ENCODE data around the gene PIEZO2. TPM values are rescaled to one million over a fixed set of nuclear protein-coding genes. Genes with fewer than 3 reads are reported as not detected.

The PIEZO2 gene
- total and polyA plus RNA-seq, 2 experiments from 2014 or later: 24.5 to 70.8 TPM

GRCh38 chr18:11112286-11112685 is 37.1 kb downstream of the PIEZO2 start:
- H3K9me3 ChIP-seq (ENCODE audit: low read depth): no peaks in the 10 kb centered on the region
- peak overlapping the region; percentile 63 for H3K27ac ChIP-seq
- H3K36me3 ChIP-seq (replicated peaks; ENCODE audit: insufficient read depth, low read depth): no peaks in the 10 kb centered on the region
- no peaks in the 10 kb centered on the region for H4K20me1 ChIP-seq (ENCODE audit: insufficient read depth, poor library complexity, severe bottlenecking)
- no peak overlapping the region for H3K4me3 ChIP-seq
- WGBS (ENCODE audit: low lambda C conversion rate, missing lambda C conversion rate): 76% methylated on average over 3 of the region's 3 CpGs
- H3K4me1 ChIP-seq (ENCODE audit: insufficient read depth): peaks cover 32% of the 10 kb centered on the region
- TF ChIP-seq CTCF (IDR thresholded peaks at IDR 0.05; ENCODE audit: poor library complexity) (no peak), EZH2 (IDR thresholded peaks at IDR 0.05; ENCODE audit: borderline replicate concordance) (no peak), EZH2phosphoT487 (IDR thresholded peaks at IDR 0.05; ENCODE audit: low read depth, severe bottlenecking, unreplicated experiment) (no peak)
- H3K4me2 ChIP-seq: no peak overlapping the region
- no peak overlapping the region for H2AFZ ChIP-seq
- H3K9me2 ChIP-seq (replicated peaks; ENCODE audit: insufficient read depth): no peaks in the 10 kb centered on the region
- H3K79me2 ChIP-seq: peaks cover 8% of the 10 kb centered on the region
- H3K27me3 ChIP-seq: no peaks in the 10 kb centered on the region
- DNase-seq (ENCODE audit: low spot score): no peak

- no peak overlapping the region for H3K4me3 ChIP-seq
- 96% methylated on average over 16 of the region's 16 CpGs for WGBS (ENCODE audit: low lambda C conversion rate, missing lambda C conversion rate)
- DNase-seq (ENCODE audit: low spot score): no peak
These were observed 38.9 kb downstream of the PIEZO2 start for GRCh38 chr18:11110509-11110908.

GRCh38 chr18:11108947-11109346 is 40.4 kb downstream of the PIEZO2 start:
- TF ChIP-seq EZH2phosphoT487 (IDR thresholded peaks at IDR 0.05; ENCODE audit: low read depth, severe bottlenecking, unreplicated experiment) (no peak), EZH2 (IDR thresholded peaks at IDR 0.05; ENCODE audit: borderline replicate concordance) (no peak), CTCF (IDR thresholded peaks at IDR 0.05; ENCODE audit: poor library complexity) (no peak)
- peaks cover 19% of the 10 kb centered on the region for H3K79me2 ChIP-seq
- H3K27ac ChIP-seq: peak overlapping the region; percentile 26
- DNase-seq (ENCODE audit: low spot score): no peak
- H3K4me3 ChIP-seq: no peak overlapping the region
- H3K4me2 ChIP-seq: no peak overlapping the region
- H3K27me3 ChIP-seq: no peaks in the 10 kb centered on the region
- H3K9me2 ChIP-seq (replicated peaks; ENCODE audit: insufficient read depth): no peaks in the 10 kb centered on the region
- H3K9me3 ChIP-seq (ENCODE audit: low read depth): no peaks in the 10 kb centered on the region
- WGBS (ENCODE audit: low lambda C conversion rate, missing lambda C conversion rate): 51% methylated on average over 3 of the region's 3 CpGs
- peaks cover 27% of the 10 kb centered on the region for H3K4me1 ChIP-seq (ENCODE audit: insufficient read depth)
- no peaks in the 10 kb centered on the region for H3K36me3 ChIP-seq (replicated peaks; ENCODE audit: insufficient read depth, low read depth)
- H2AFZ ChIP-seq: no peak overlapping the region
- H4K20me1 ChIP-seq (ENCODE audit: insufficient read depth, poor library complexity, severe bottlenecking): no peaks in the 10 kb centered on the region

More at GRCh38 chr18:11110509-11110908, 38.9 kb downstream of the PIEZO2 start:
- Histone ChIP-seq H4K20me1 (ENCODE audit: insufficient read depth, poor library complexity, severe bottlenecking) (no peaks in the 10 kb centered on the region), H3K36me3 (replicated peaks; ENCODE audit: insufficient read depth, low read depth) (no peaks in the 10 kb centered on the region), H3K27me3 (no peaks in the 10 kb centered on the region), H3K27ac (no peak overlapping the region), H3K4me2 (no peak overlapping the region), H3K9me3 (ENCODE audit: low read depth) (no peaks in the 10 kb centered on the region), H3K4me1 (ENCODE audit: insufficient read depth) (peaks cover 41% of the 10 kb centered on the region), H3K79me2 (peaks cover 13% of the 10 kb centered on the region), H3K9me2 (replicated peaks; ENCODE audit: insufficient read depth) (no peaks in the 10 kb centered on the region), H2AFZ (no peak overlapping the region)
- TF ChIP-seq CTCF (IDR thresholded peaks at IDR 0.05; ENCODE audit: poor library complexity) (no peak), EZH2 (IDR thresholded peaks at IDR 0.05; ENCODE audit: borderline replicate concordance) (no peak), EZH2phosphoT487 (IDR thresholded peaks at IDR 0.05; ENCODE audit: low read depth, severe bottlenecking, unreplicated experiment) (no peak)

- Histone ChIP-seq H3K9me3 (ENCODE audit: low read depth) (no peaks in the 10 kb centered on the region), H3K4me1 (ENCODE audit: insufficient read depth) (peaks cover 13% of the 10 kb centered on the region), H3K9me2 (replicated peaks; ENCODE audit: insufficient read depth) (no peaks in the 10 kb centered on the region), H4K20me1 (ENCODE audit: insufficient read depth, poor library complexity, severe bottlenecking) (no peaks in the 10 kb centered on the region), H3K4me2 (peak overlapping the region; percentile 28), H3K4me3 (no peak overlapping the region), H3K27me3 (no peaks in the 10 kb centered on the region), H2AFZ (no peak overlapping the region), H3K27ac (peak overlapping the region; percentile 80), H3K36me3 (replicated peaks; ENCODE audit: insufficient read depth, low read depth) (no peaks in the 10 kb centered on the region), H3K79me2 (peaks cover 27% of the 10 kb centered on the region)
- 49% methylated on average over 6 of the region's 6 CpGs for WGBS (ENCODE audit: low lambda C conversion rate, missing lambda C conversion rate)
- TF ChIP-seq CTCF (IDR thresholded peaks at IDR 0.05; ENCODE audit: poor library complexity) (no peak), EZH2phosphoT487 (IDR thresholded peaks at IDR 0.05; ENCODE audit: low read depth, severe bottlenecking, unreplicated experiment) (no peak)
- no peak for DNase-seq (ENCODE audit: low spot score)
These were observed 42.5 kb downstream of the PIEZO2 start for GRCh38 chr18:11106894-11107293.

All from hepatocyte (in vitro differentiated cells).